ENCODE results near the gene PEPD.
A peak's percentile ranks its signal among the peaks of the same experiment; 100 is the strongest.

The PEPD gene

DNA sequence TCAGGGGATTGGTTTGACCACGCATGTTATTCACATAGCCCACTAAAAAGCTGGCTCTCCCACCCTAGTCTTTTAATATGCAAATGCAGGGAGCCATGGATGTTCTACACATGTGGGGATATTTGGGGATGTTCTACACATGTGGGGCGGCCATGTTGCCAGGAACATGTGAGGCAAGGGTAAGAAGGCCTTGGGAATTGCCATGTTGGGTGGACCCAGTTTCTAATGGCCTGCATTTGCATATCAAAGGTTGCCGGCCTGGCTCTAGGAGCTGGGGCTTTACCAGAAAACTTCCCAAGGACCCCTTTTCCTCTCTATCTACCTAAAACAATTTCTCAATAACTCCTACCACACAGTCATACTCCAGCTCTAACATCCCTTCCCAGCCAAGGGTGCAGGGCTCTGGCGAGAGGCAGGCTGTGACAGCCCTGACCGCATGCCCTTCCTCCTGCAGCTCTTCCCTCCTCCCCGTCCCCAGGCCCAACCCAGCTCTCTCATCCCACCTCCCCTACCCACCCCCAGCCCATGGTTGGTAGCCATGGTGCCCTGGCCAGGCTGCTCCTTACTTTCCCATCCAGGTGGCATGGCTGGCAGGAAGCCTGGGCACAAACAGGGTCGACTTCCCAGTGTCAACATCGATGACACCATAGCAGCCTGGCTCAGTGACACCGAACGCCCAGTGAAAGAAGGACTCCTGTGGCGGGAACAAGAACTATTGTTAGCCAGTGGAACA is 11.0 kb downstream of the PEPD start:
- no peak for DNase-seq (ENCODE audit: low spot score)

DNA sequence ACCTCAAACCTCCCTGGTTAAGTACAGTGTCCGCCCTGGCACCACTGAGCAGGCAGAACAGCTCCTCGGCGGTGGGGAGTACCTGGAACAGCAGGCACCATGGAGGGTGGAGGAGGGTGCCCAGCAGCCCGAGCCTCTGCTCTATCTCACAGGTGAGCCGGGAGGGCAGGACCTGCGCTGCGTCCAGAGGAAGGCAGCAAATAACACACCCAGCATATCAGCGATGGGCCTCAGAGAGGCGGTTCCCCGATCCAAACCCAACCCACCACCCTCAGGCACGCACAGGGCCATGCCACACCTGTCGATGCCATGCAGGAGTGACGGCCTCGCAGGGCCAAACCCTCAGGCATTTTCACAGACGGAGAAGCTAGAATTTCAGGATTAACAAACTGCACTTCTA is 11.8 kb downstream of the PEPD start:
- no peak for DNase-seq (ENCODE audit: low spot score)

DNA sequence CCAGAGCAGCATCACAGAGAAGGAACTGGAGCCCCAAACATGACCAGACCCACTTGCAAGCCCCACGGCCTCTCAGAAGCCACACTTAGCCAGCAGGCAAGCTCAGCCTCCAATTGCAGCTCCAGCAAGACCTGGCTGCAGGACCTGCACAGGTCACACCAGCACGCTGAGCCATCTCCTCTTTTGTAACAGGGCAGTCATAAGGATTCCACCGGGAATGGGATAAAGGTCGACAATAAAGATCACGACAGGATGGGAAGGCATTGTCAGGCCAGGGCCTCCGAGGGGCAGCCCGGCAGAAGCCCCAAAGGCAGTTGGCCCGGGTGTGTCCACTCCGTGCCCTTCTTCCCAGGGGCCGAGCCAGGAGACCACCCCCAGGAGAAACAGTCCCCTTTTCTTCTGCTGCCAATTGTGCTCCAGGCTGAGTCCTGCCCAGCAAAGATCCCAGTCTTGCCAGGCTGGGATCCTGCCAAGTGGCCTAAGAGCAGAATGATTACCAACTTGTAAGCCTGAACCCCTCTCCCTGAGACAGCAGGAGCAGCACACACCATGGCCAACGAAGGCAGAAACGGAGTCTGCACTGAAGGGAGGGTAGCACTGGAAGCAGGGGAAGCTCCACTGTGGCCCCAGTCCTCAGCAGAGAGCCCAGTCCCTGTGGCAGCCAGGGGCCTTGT is 12.5 kb downstream of the PEPD start:
- DNase-seq (ENCODE audit: low spot score): peak; percentile 1

DNA sequence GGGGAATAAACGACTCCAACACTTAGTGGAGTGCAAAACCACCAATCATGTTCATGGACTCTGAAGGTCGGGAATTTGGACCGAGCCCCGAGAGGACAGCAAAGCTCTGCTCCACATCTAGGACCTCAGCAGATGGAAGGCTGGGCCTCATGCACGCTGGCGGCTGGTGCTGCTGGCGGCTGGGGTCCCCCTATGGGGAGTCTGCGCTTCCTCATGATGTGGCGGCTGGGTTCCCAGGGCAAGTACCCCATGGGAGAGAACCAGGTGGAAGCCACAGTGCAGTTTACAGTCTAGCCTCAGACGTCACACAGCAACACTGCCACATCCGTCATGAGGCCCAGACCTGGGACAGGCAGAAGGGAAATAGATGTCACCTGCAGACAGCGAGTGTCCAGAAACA is 13.2 kb downstream of the PEPD start:
- no peak for DNase-seq (ENCODE audit: low spot score)

DNA sequence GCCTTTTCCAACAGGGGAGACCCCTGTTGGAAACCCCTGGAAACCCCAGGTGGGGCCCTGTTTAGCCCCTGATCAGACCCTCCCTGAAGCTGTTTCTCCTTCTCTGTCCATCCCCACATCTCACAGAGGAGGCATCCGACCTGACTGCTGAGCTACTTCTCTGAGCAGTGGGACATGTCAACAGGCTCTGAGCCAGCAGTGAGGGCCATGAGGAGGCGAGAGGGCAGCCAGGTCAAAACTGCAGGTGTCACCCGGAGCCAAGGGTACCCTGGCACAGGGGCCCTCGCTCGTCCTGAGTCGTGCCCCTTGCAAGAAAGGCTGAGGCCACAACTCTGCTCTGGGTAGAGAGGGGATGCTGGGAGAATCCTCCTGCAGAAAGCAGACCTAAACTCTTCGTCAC is 13.6 kb downstream of the PEPD start:
- no peak for DNase-seq (ENCODE audit: low spot score)

DNA sequence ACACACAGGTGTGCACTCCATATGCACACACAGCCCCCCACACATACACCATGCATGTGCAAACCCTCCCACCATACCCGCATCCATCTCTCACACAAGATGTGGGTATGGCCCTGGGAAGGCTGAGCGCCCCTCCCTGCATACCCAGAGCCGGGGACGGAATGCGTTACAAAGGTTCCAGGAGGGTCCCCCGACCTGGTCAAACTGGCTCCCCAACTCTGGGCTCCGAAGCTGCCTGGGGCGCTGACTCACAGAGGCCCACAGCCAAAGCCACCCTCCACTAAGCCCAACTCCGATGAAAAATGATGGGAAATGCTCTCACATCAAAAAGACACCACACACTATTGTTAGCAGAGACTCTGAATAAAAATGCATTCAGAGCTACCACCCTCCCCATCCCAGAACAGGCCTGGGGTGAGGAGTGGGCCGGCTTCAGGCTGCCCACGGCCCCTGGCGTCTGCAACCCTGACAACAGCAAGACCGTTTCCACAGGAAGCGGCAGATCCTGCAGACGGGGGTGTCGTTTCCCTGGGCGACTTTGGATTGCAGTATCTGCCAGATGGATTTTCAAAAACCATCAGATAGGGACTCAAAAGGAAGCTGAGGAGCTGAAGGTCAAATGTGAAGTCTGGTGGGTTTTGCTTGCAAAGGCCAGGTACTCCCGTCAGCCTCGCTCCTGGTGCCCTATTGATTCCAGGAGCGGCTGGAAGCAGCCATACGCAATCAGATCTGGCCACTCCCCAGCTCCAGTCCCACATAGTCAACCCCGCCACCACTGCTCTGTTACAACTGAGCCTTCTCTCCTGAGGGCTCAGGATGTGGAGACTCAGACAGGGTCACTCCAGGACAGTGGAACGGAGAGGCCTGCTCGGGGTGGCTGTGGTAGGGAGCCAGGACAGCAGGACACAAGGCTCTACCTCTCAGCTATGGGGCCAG is 14.3 kb downstream of the PEPD start:
- DNase-seq (ENCODE audit: low spot score): no peak

DNA sequence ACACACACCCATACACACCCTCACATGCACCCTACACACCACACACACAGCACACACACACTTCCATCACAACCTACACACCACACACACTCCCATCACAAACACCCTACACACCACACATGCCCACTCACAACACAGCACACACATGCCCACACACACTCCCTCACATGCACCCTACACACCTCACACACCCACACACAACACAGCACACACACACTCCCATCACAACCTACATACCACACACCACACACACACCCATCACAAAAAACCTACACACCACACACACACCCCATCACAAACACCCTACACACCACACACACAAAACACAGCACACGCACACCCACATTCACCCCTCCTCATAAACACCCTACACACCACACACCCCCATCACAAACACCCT is 15.1 kb downstream of the PEPD start:
- no peak for DNase-seq (ENCODE audit: low spot score)

DNA sequence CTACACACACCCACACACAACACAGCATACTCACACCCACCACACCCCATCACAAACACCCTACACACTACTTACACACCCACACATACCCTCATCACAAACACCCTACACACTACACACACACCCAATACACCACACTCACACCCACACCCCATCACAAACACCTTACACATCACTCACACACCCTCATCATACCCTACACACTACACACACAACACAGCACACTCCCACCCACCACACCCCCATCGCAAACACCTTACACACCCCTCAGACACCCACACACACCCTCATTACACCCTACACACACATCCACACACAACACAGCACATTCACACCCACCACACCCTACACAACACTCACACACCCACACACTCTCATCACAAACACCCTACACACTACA is 15.8 kb downstream of the PEPD start:
- DNase-seq (ENCODE audit: low spot score): no peak

DNA sequence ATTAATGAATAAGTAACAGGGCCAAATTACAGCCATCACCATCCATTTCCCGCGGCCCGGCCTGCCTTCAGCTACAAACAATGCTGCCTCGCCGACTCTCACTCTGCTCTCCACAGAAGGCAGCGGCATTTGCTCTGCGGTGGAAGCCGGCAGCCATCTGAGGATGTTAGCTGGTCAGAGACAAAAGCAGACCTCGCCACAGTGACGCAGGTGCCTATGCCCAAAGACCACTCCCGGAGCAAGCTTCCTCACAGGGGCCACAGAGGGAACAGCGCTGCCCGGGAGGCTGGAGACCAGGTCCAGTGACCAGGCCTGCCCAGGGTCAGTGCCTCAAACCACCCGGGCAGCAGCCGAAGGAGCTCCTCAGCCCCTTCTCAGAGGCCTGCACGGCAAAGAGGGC is 16.4 kb downstream of the PEPD start:
- DNase-seq (ENCODE audit: low spot score): no peak

DNA sequence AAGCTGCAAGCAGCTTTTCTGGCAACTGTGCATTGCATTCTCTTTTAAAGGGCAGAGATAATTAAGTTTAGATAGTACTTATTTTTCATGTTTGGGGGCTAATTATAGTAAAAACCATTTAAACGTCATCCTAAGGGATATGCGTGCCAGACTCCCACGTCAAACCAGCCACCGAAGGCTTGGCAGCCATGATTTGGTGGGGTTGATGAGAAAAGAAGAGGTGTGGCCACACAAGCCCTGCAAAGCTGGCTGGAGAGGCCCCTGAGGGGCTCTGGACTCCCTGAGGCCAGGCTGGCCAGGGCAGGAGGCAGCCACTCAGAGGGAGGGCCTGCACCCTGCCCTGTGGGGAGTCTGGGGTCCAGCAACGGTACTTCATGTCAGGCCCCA is 17.5 kb downstream of the PEPD start:
- no peak for DNase-seq (ENCODE audit: low spot score)

DNA sequence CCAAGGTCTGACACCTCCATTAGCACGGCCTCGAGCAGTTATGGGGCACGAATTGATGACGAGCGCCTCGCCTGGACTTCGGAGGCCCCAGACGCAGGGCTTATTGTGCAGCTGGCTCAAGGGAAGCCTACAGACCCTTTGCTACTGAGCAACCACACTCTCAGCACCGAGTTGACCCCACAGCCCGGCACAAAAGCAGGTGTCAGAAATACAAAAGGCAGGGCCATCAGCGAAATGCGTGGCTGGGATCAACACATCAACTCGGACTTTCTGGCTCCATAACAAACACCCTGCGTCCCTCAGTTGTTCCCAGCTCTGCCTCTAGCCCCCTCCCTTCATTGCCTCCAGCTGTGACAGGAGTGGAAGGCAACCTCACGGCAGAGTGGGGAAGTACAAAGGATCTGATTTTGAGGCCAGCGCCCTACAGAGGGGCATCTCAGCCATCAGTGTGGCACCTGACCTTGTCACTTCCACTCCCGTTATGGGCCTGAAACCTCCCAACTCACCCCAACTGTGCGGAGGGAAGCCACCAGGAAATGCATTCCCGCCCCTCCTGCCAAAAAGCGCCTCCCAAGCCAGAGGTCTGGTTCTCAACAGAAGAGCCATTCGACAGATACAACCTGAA is 18.0 kb downstream of the PEPD start:
- no peak for DNase-seq (ENCODE audit: low spot score)

DNA sequence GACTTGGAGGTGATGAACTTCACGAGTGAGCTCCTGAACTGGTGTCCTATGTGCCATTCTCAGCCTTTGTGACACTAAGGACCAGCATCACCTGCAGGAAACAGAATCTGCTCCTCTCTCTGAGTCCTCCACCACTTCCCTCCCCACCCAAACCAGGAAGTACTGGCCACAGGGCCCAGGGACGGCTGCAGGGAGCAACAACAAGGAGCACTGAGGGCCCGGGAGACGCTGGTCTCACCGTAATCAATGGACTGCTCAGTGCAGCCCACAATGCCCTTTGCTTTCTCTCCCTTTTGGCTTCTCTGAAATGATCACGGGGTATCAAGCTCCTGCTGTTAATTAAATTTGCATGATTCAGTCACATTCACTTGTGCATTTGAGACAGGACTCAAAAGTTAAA is 18.6 kb downstream of the PEPD start:
- no peak for DNase-seq (ENCODE audit: low spot score)

DNA sequence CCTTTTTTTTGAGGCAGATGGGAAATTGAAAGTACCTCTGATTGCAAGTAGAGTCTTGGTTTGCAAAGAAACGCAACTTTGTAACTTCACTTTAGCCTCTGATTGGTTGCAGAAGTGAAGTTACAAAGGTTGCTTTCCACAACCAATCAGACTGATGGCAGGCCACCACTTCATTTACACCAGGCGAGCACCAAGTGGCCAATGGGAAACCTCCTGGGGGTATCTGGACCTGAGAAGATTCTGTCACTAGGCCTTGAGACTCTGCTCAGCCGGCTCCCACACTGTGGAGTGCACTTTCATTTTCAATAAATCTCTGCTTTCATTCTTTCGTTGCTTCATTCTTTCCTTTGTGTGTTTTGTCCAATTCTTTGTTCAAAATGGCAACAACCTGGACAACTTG is 19.1 kb downstream of the PEPD start:
- DNase-seq (ENCODE audit: low spot score): no peak

DNA sequence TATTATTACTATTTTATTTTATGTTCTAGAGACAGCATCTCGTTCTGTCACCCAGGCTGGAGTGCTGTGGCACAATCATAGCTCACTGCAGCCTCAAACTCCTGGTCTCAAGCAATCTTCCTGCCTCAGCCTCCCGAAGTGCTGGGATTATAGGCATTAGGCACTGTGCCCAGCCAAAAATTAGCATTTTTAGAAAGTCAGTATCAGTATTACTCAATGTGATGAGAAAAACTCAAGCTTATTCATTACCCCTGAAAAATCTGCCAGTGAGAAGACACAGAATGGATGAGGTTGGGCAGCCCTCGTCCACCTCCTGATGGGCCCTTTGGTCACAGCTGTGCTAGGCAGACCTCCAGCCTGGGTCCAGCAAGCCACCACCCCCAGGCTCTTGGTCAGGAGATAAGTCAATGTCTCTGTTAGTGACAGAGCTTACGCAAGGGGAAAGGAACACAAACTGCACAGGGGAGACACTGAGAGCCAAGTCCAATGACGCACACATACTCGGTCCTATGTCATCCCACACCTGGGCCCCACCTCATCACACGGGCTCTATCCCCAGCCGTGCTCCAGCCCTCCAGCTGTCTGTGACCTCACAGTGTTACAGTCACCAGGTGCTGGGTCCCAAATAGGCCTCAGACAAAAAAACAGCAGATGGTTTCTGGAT is 19.8 kb downstream of the PEPD start:
- no peak for DNase-seq (ENCODE audit: low spot score)

DNA sequence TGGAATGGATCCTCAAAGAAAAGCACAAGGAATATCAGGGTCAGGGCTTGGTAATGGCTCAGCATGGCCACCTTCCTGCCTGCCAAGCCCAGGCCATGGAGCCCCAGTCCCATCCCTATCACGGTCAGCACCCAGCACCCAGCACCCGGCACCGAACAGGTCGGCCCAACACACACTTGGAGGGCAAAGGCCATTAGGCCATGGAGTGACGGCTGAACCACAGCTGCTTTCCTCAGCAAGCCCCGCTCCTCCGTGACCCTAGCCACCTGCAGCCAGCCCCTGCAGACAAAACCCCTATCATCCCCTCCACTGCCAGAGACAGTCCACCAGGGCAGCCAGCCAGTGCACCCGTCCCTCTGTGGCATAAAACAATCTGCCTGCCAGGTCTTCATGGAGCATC is 20.6 kb downstream of the PEPD start:
- DNase-seq (ENCODE audit: low spot score): no peak

DNA sequence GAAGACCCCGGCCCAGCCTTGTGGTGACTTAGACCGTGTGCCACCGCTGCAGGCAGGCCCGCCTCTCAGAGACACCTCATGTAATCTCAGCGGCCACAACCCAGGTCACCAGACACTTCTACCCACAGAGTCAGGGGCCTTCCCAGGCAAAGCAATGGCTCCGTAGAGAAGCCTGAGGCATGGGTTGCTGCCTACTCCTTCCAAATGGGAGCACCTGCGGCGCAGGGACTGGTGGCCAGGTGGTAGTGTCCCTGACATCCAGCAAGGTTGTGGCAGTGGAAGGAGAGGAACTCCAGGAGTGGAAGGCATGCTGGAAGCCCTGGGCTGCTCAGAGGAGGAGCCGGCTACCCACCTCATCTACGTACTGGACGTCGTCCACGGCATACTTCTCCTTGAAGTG is 21.0 kb downstream of the PEPD start:
- no peak for DNase-seq (ENCODE audit: low spot score)

DNA sequence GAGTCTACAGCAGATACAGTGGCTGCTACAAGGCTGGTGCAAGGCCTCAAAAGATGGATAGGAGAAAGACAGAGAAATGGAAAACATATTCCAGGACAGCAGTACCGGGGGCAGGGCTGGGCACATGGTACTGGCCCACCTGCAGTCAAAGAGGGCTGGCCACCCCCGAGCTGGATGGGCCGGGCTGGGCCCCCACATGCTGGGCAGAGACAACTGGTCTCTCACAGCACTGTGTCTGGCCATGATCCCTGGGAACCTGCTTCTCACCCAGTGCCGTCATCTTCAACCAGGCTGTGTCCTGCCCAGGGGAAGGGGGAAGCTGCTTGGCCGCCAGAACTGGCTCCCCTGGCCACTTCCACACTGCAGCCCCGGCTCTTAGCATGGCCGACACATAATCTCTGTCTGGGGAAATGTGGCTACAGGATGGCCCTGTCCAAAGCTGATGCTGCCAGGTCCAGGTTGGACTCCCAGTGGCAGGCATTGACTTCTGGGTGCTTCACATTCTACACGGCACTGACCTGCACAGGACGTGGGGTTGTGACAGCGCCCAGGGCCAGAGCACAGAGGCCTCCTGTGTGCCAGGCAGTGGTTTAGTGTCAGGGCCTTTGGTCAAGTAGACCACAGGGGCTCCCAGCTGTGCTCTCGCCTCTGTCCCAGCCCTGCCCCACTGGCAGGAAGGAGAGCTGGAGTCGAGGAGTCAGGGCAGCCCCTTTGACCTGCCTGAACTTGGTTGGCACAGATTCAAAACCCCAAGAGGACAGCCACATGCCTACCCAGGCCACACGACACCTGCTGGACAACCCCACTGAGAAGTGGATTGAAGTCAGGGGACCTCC is 21.7 kb downstream of the PEPD start:
- DNase-seq (ENCODE audit: low spot score): no peak

DNA sequence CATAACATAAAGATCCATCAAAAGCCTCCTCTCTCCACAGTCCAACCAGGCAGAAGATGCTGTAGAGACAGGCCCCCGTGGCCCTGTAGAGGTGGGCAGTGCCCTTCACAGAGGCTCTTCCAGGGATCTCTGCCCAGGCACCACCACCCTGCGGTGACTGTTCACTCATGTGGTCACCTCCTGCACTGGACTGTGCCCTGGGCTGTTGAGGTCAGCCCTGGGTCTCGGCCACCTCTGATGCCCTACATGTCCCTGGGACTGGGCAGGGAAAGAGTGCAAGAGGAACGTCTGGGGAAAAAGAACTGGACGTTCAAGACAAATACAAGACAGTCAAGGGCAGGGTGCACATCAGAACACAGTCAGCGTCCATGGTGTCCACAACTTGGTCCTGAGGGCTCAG is 22.3 kb downstream of the PEPD start:
- DNase-seq (ENCODE audit: low spot score): no peak

DNA sequence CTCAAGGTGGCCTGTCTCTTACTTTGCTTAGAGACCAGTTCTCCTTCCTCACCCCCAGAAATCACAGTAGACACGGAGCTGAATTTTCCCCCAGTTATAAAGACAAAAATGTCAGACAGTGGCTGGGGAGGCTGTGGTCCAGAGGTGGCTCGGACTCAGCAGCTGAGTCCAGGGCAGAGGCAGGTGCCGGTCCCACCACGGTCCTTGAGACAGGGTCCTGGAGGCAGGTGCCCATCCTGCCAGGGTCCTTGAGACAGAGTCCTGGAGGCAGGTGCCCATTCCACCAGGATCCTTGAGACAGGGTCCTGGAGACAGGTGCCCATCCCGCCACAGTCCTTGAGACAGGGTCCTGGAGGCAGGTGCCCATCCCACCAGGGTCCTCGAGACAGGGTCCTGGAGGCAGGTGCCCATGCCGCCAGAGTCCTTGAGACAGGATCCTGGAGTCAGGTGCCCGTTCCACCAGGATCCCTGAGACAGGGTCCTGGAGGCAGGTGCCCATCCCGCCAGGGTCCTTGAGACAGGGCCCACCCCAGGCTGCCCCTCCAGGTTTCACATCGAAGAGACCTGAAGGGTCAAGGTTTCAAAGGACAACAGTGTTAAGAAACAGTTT is 23.1 kb downstream of the PEPD start:
- no peak for DNase-seq (ENCODE audit: low spot score)

DNA sequence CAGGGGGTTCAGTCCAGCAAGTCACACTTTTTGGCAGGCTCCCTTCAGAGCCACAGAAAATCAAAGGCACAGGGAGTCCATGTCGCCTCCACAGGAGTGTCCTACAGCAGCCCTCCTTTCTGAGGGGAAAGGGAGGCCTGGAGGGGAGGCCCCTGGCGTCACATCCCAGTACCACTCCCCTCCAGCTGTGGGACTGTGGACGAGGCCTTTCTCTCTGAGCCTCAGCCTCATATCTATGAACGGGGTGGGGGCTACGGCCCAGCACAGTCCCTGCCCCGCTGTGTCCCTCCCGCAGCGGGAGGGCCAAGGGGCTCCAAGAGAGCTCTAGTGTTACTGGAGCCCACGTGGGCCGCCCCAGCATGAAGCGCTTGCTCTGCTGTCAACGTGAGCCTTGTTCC is 23.8 kb downstream of the PEPD start:
- no peak for DNase-seq (ENCODE audit: low spot score)

All from LoVo (cell line).